Psoas muscle (tissue), 8 donors: ENCODE results near the gene ANKRD11. TPM values are rescaled to one million over a fixed set of nuclear protein-coding genes. Genes with fewer than 3 reads are reported as not detected.

Source experiments
- ATAC-seq, 4 donors: fragments of 200-7000 bp; cut with Tn5 transposase; one replicate each; pipeline ENCODE4 v1.9.1; 2020; ENCODE audit warnings: moderate library complexity in 3 of 4, mild to moderate bottlenecking in 2 of 4
- DNase-seq, 2 donors: peaks; one replicate each; pipeline ENCODE4 v3.0.0-alpha.2; 2020
- H3K27ac ChIP-seq: fragments of 200-600 bp; one replicate; pipeline ENCODE4 v1.8.0; 2022
- H3K27me3 ChIP-seq, 3 donors: fragments of 200-600 bp in 1 of 3; one replicate each; pipeline versions ENCODE4 v1.6.1 to v1.8.0; 2013 to 2022; ENCODE audit warnings: low read length in 2 of 3, mild to moderate bottlenecking in 2 of 3, moderate library complexity in 1 of 3; ENCODE audit not compliant: insufficient read depth in 3 of 3
- H3K36me3 ChIP-seq, 2 donors: fragments of 200-600 bp in 1 of 2; one replicate each; pipeline versions ENCODE4 v1.6.1 to v1.8.0; 2013 to 2022; ENCODE audit warnings: low read depth in 1 of 2, mild to moderate bottlenecking in 1 of 2, moderate library complexity in 1 of 2; ENCODE audit not compliant: insufficient read depth in 1 of 2
- H3K4me1 ChIP-seq: fragments of 200-600 bp; one replicate; pipeline ENCODE4 v1.8.0; 2022
- H3K4me3 ChIP-seq: fragments of 200-600 bp; one replicate; pipeline ENCODE4 v1.8.0; 2022; ENCODE audit warnings: mild to moderate bottlenecking
- H3K9me3 ChIP-seq: fragments of 200-600 bp; one replicate; pipeline ENCODE4 v1.8.0; 2022
- WGBS, 3 donors: extraction: QIAGEN DNeasy Blood & Tissue Kit; methylation state at CpG; one replicate each; pipeline versions ENCODE4 v1.1.6 to v1.1.7; 2013; 5-methylcytosine and 5-hydroxymethylcytosine counted together
- intact Hi-C, 2 donors: fragments of 100-400 bp; cut with DNase I; formaldehyde crosslinking; loops; one replicate each; pipeline versions ENCODE4 v1.11.0 to v1.14.2; 2022
- polyA plus RNA-seq, 3 donors: library from polyadenylated mRNA; stranded (reverse); fragments of 200-250 nt; gene quantifications; one replicate each; pipeline ENCODE4 v1.2.3, GENCODE V29; 2013
- total RNA-seq, 4 donors: library from RNA; stranded (reverse); fragmentation: NEBNext Ultra II Directional in 2 of 4; extraction: Animal tissue kit (Norgen Biotek cat#: 25700) in 2 of 4; gene quantifications; one replicate each; pipeline versions ENCODE4 v1.2.1 to v1.2.4, GENCODE V29; 2021 to 2023
- TF ChIP-seq, protein P1 (sequence below): fragments of 200-600 bp; IDR thresholded peaks from one replicate; pipeline ENCODE4 v1.8.0; 2022; ENCODE audit warnings: antibody characterized with exemption
- donor health status: healthy with polysubstance abuse.
- donor health status: DM: no; HTN: no; CAD: no; lungs with moderate emphysema.
- donor health status: Bipolar disorder and iron deficiency.
- donor health status: healthy.
- donor health status: DM: yes; HTN: yes; CAD: no.
- donor health status: DM: no; HTN: no; CAD: no.
- donor health status: DM: no; HTN: no; CAD: no.
- donor health status: DM: yes; HTN: yes; CAD: no.

The ANKRD11 gene
- total and polyA plus RNA-seq, 7 donors = 22.3 to 72.8 (median 57.2) TPM

GRCh38 chr16:89272631-89273030 is 217.7 kb downstream of the ANKRD11 start:
- H3K9me3 ChIP-seq = no peaks in the 10 kb centered on the region
- no peak overlapping the region for H3K4me3 ChIP-seq
- intact Hi-C loops = no loop called here
- DNase-seq (no peak), ATAC-seq (no peak)
- H3K27me3 ChIP-seq = no peaks in the 10 kb centered on the region
- no peak overlapping the region for H3K27ac ChIP-seq
- WGBS, 3 donors = 95 to 98% (median 97%) methylated on average over 6 of the region's 6 CpGs
- peaks cover 3 to 90% of the 10 kb centered on the region in 2 donors for H3K36me3 ChIP-seq
- no peaks in the 10 kb centered on the region for H3K4me1 ChIP-seq
- TF ChIP-seq, protein P1, sequence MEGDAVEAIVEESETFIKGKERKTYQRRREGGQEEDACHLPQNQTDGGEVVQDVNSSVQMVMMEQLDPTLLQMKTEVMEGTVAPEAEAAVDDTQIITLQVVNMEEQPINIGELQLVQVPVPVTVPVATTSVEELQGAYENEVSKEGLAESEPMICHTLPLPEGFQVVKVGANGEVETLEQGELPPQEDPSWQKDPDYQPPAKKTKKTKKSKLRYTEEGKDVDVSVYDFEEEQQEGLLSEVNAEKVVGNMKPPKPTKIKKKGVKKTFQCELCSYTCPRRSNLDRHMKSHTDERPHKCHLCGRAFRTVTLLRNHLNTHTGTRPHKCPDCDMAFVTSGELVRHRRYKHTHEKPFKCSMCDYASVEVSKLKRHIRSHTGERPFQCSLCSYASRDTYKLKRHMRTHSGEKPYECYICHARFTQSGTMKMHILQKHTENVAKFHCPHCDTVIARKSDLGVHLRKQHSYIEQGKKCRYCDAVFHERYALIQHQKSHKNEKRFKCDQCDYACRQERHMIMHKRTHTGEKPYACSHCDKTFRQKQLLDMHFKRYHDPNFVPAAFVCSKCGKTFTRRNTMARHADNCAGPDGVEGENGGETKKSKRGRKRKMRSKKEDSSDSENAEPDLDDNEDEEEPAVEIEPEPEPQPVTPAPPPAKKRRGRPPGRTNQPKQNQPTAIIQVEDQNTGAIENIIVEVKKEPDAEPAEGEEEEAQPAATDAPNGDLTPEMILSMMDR = no peak

DNA sequence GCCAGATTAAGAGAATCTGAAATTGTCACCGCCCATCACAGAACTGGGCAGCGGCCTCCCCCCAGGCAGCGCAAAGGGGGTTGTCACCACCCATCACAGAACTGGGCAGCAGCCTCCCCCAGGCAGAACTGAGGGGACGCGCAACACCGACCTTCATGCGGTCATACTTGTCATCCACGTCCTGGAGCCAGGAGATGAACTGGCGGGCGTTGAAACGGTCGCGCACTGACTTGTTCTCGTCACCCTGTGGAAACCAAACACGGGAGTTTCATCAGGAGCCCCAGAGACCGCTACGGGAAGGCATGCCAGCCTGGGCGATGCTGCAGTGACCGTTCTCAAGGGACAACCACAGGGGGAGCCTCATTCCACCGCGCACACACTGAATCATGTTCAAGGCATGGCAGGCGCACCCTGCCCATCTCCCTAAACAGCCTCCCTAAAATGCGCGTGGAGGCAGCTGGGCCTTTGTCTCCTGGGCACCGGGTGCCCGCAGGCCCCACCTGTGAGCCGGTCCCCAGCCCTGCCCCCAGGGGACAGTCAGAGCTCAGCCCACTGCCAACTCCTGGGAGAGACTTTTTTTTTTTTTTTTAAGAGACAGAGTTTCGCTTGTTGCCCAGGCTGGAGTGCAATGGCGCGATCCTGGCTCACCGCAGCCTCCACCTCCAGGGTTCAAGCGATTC is 219.6 kb downstream of the ANKRD11 start:
- peaks cover 3 to 87% of the 10 kb centered on the region in 2 donors for H3K36me3 ChIP-seq
- H3K9me3 ChIP-seq = no peaks in the 10 kb centered on the region
- H3K27me3 ChIP-seq = no peaks in the 10 kb centered on the region
- TF ChIP-seq, protein P1 = no peak
- no peaks in the 10 kb centered on the region for H3K4me1 ChIP-seq
- ATAC-seq = no peak
- DNase-seq = no peak
- WGBS, 3 donors = 95 to 96% (median 95%) methylated on average over 32 of the region's 32 CpGs
- intact Hi-C loops = no loop called here
- no peak overlapping the region for H3K27ac ChIP-seq
- H3K4me3 ChIP-seq = no peak overlapping the region

- Histone ChIP-seq H3K9me3 (no peaks in the 10 kb centered on the region), H3K4me1 (no peaks in the 10 kb centered on the region), H3K4me3 (no peak overlapping the region), H3K27ac (no peak overlapping the region), H3K27me3 (no peaks in the 10 kb centered on the region), H3K36me3 (peaks cover 3 to 89% of the 10 kb centered on the region in 2 donors)
- ATAC-seq (no peak), DNase-seq (no peak)
- TF ChIP-seq, protein P1 = no peak
- 93 to 95% (median 93%) methylated on average over 25 to 27 of the region's 27 CpGs for WGBS, 3 donors
- intact Hi-C loops = no loop called here
Measured at GRCh38 chr16:89269805-89270665, 220.3 kb downstream of the ANKRD11 start.

- Histone ChIP-seq H3K27ac (no peak overlapping the region), H3K27me3 (no peaks in the 10 kb centered on the region), H3K4me3 (no peak overlapping the region), H3K9me3 (no peaks in the 10 kb centered on the region), H3K4me1 (no peaks in the 10 kb centered on the region), H3K36me3 (peaks cover 3 to 83% of the 10 kb centered on the region in 2 donors)
- DNase-seq = peak in 1 of 2 donors; percentile 53
- WGBS, 3 donors = 87 to 88% (median 88%) methylated on average over 14 of the region's 14 CpGs
- intact Hi-C loops = no loop called here
- ATAC-seq = peak in 2 of 4 donors; percentile 43 to 59
- TF ChIP-seq, protein P1 = no peak
Measured at GRCh38 chr16:89268987-89269735, 221.2 kb downstream of the ANKRD11 start.
